AML-193 (cell line): Measurements from ENCODE around the gene MAGI2.
"Not testable (repeated sequence)": the region's sequence is repeated elsewhere in the genome, so short reads cannot be mapped to it uniquely, and the experiment has no call there.

Source experiments
- DNase-seq, 2 experiments: peaks; one replicate each; lab custom pipeline; 2025; lab: John Stamatoyannopoulos, UW

The MAGI2 gene

DNA sequence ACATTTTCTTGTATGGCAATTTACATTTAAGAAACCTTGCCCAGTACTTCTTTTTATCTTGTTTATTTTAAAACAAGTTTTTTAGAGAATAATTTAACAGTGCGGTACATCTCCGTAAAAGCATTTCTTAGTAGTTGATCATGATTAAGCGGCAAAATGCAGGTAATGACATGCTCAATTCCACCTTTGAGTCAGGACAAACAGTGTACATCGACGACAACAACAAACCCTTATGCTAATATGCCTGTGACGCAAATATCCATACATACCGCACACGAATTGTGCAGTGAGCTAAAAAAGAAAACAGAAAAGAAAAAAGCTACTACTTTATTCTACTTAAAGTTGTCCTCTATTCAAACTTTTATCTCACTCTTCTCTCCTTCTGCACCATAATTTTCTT, 1.9 kb downstream of the MAGI2 start:
- DNase-seq: no peak

DNA sequence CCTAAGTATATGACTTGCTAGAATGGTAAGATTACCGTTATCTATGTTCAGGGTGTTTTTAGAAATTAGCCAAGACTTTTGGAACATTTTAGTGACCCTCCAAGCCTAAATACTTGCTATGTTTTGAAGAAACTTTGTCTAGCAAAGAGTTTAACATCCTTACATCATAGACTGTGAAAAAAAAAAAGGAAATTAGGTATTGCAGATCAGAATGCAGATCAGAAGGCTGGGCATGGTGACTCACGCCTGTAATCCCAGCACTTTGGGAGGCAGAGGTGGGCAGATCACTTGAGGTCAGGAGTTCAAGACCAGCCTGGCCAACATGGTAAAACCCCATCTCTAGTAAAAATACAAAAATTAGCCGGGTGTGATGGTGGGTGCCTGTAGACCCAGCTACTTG, 10.7 kb downstream of the MAGI2 start:
- DNase-seq: not testable (repeated sequence)

DNA sequence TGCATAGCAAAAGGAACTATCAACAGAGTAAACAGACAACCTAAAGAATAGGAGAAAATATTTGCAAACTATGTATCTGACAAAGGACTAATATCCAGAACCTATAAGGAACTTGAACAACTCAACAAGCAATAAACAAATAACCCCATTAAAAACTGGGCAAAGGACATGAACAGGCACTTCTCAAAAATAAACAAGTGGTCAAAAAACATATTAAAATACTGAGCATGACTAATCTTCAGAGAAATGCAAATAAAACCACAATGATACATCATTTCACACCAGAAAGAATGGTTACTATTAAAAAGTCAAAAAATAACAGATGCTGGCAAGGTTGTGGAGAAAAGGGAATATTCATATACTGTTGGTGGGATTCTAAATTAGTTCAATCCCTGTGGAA, 17.1 kb downstream of the MAGI2 start:
- DNase-seq: no peak

DNA sequence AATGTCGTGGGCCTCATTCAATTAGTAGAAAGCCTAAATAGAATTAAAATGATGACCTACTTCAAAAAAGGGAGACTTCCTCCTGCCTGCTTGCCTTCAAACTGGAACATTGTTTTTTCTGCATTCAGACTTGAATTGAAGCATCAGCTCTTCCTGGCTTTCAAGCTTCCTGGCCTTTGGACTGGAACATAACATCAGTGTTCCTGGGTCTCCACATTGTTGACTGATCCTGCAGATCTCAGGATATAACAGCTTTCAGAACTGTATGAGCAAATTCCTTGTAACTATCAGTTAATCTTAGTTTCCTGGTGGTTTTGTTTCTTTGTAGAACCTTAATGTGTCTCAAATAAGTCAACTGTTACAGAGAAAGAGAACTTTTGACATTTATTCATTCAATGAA, 18.6 kb downstream of the MAGI2 start:
- DNase-seq: no peak

DNA sequence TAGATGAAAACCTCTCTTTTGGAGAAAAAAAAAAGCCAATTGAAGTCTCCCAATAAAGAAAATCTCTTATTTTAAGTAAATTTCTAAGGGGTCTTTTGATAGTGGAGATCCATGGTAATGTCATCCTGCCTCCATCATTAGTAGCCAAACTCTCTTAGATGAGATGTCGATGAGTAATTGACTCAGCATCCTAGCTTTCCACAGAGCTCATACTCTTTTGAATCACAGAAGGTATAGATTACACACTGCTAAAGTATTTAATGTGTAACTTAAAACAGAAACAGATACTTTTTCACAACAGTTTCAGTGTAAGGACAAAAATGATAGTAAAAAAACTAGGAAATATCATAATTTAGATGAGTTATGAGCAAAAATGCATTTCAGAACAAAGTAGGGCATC, 19.4 kb downstream of the MAGI2 start:
- no peak for DNase-seq

DNA sequence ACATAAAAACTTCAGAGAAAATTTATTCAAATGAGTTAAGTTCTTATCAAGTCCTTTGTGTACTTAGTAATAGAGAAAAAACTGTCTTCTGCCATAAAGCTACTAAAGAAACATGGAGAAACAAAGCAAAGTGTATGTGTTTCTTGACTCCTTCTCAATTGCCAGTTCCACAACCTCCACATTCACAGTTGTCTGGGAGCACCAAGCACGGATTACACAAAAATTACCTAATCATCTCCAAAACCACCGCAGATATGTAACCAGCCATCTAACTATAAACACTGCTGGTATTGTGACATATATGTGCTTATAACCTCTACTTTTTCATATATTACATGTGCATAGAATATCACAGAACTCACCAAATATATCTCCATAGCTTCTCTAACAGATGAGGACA, 23.1 kb downstream of the MAGI2 start:
- no peak for DNase-seq

DNA sequence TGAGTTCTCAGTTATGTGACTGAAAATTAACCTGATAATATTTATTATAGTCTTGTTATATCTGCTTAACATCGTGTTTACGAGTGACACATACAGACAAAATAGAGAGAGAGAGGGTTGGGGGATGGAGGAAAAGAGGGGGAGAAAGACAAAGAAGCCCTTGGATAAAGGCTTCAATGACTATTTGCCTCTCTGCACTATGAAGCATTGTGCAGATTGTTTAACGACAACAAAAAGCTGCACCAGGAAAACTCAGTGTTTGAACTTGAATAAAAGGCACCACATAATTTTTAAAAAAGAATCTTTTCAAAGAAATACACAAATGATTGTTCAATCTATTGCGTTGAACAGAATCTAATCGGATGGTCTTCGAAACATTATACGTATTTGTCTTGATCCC, 27.8 kb downstream of the MAGI2 start:
- DNase-seq: no peak

DNA sequence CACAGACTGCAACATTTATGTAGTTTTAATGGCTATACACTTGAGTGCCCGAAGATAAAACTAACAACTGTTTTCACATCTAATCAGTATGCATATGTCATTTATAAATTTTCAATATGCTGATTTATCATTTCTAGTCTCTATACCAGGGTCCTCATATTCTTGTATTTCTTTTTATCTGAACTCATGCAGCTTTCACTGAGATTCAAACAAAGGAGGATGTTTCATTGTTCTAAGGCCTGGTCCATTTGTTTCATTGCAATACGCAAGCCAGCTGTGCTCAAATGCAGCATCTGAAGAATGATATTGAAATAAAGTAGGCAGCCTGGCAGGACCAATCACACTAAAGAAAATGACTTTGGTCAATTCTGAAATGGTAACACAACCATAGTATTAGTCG, 31.7 kb downstream of the MAGI2 start:
- no peak for DNase-seq

DNA sequence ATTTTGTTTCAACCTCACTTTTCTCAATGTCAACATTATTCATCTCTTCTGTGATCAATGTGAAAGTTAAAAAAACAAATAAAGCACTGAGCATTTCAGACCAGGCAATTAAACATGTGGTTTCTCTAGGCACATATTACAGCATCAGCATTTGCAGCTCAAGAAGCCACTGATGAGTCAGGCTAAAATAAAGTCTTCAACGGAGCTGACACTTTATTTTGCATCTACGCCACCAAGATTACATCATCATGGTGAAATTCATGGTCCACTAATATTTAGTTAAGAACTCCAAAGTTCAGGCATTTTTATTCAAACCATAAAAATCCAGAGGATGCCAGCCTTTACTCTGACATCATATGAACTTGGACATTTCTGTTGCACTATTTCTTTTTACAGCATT, 33.0 kb downstream of the MAGI2 start:
- no peak for DNase-seq

DNA sequence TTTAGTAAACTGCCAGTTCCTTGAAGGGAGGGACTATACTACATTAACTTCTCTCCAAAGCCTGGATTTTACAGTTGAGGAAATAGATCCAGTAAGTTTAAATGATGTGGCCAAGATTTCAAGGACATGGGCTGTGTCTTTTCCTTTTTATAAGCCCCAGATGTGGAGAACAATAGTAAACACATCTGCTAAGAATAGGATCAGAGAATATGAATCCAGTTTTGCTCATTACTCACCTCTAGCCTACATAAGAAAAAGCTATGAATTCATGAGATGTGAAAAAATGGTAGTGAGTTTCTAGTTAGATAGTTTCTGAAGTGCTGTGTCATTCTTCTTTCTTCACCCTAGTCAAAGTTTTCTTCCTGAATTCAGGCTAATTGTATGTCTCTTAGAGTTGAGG, 38.6 kb downstream of the MAGI2 start:
- no peak for DNase-seq

DNA sequence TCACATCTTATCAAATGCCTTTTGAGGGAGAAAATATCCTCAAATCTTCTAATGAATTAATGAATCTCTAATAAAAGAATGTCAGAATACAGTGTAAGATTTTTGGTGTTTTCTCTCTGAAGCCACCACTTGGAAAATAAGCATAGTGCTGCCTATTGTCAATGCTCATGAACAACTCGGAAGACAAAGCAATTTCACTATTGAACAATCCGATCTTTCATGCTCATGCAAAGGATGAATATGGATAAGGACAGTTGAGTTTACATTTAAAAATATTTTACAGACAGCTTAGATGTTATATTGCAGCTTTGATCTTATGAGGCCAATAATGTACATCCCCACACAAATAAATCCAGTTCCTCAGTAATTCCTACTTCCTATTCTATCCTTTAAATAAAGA, 40.6 kb downstream of the MAGI2 start:
- no peak for DNase-seq

DNA sequence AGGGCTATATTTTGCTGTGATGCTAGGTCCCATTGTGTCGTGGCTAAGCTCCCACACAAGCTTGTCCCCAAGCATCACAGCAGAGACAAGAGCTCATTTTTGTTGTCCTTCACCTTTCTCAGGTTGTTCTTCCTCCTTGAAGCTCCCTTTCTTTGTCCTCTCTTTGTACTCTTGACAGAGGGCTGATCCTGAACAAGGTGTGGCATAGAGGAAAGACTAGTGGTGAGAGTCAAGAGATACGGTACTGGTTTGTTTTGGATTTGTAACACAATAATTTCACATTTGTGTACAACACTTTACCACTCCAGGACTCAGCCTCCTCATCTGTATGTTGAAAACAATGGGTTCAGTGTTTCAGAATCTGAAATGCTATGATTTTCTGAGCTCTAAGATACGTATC, 41.0 kb downstream of the MAGI2 start:
- no peak for DNase-seq

DNA sequence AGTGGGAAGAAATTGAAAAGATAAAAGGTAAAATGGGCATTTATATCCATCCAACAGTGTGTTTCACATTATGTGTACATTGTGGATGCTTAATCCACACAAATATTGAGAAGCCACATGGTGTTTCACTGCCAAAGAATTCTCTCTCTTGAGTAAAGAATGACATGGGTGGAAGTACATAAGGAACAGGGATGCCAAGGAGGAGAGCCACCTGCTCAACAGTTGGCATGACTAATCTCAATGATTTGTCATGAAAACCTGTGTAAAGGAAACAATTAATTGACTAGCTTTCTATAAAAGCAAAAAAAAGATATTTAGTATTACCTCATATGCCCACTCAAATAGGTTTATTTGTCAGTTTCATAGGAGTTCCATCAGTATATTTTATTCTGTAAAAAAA, 43.1 kb downstream of the MAGI2 start:
- DNase-seq: no peak

DNA sequence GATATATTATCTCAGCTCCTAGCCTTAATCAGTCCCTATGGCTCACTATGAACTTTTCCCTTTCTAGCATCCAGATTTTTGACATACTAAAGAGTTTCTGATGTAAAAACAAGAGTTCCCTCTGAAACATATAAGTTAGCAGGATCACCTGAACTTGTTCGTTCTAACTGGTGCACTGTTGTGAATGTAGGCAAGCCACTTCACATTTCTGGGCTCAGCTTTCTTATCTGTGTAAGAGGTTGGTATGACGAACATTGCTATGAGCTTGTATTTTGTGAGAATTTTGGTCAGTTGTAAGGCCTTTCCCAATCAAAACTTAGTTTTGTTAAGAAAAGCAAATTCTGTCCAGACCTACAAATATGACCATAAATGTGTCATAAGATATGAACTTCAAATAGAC, 46.1 kb downstream of the MAGI2 start:
- no peak for DNase-seq

DNA sequence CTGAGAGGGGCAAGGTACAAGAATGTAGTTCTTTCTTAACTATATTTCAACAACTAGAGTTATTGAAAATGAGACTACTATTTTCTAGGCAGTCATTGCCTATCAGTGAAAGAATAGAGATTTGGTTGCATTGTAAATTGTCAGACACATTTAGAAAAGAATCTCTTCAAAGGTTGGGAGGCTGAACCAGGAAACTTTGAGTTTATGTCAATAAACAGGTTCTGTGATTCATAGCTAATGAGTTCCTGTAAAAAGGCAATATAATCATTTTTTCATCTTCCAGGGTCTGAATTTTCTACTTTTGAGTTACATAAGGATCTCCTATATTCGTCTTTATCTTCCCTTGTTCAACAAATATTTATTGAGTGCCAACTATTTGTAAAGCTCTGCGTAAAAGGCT, 47.1 kb downstream of the MAGI2 start:
- no peak for DNase-seq

DNA sequence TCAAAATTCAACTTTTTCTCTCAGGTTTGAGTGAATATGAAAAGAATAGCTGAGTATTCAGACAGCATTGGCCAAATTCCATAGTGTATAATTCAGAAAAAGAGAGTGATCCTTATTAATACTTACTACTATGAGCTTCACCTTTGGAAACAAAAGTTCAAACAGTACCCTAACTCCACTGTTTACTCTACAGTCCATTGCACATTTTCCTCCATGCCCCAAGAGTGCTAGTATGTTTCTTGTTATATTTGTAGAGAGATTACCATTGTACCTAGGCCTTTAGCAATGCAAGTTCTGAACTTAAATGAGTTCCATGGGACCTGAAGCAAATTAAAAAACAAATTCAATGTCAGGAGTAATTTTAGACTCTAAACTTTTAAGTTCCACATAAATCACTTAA, 48.1 kb downstream of the MAGI2 start:
- DNase-seq: no peak

DNA sequence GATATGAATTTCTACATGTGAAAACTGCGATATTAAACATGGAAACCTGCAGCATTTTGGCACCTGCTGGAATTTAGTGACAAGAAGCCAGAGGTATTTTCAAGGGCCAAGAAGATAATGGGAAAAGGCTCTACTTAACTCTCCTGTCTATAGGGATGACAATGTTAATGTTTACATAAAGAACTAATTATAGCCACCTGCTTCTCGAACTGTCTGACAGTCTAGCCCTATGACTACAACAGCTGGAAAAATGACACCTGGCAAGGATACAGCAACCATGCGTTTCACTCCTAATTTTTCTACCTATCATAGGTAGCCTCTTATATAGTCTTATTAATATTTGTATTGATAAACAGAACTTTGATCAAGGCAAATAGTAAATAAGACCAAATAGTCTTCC, 49.6 kb downstream of the MAGI2 start:
- no peak for DNase-seq

DNA sequence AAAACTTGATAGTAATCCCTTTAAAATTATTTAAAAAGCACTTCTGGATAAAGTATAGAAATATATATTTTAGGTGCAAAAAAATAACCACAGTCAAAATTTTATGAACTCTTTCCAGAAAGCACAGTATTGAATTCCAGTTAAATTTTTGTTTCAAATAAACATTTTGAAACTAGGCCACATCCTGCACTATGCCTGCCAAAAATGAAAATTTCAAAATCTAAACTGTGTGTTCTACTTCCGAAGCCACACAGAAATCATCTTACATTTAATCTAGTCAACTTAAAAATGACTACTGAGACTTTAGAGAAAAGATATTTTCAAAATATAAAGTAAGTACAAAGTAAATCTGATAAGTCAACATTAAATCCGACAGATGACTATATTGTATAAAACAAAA, 50.0 kb downstream of the MAGI2 start:
- DNase-seq: no peak

DNA sequence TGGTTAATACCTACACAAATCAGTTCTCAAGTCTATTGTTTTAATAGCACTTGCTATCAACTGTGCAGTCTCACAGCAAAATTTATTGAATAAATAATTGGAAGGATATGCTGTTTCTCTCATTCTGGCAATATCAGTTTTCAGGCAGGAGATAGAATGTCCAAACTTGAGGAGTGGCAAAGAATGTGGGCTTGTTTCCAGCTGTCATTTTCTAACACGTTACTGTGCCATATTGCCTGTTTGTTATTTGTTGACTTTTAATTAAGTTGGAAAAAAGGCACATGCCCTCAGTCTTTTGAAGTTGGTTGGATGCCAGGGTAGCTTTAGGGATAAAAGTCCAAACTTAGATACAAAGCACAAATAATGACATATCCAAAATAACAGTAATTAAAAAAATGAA, 52.2 kb downstream of the MAGI2 start:
- no peak for DNase-seq

DNA sequence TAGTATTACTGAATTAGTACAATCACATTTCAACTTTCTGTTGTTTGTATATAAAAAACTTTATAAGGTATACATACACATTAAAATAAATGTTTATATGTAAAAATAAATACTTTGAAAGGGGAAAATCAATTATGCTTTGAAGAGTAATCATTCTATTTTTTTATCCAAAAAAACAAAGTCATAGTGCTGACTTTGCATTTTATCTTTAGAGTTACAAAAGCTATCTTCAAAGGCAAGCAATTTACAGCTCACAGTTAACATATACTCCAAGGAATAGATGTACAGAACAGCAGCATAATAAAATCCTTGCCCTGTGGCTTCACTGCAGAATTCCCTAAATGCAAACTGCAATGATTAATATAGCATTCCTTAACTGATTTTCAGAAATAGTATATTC, 53.2 kb downstream of the MAGI2 start:
- DNase-seq: no peak

DNA sequence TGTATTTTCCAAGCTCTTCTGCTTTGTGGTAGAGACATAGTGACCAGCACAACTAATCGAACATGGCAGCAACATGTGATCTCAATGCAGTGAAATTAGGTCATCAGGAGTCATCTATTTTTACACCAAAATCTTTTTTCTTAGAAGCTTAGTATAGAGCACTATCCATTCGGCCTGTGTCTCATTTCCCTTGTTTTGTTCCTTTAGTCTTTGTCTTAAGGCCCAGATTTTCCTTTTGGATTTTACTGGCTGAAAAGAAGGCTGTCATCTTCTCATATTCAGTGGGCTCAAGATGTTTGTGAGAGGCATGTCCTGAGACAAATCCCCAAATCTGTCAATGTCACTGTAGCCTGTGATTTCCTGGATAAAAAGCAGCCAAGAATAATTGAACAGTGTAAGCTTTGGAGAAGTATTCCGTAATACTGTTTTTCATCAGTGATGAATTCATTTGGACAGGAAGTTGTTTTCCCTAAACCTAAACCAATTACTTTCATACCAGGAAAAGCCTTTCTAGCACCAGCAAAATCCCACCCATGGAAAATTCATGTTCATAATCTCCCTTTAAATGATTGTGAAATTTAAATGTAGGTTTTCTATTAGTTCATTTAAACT, 55.2 kb downstream of the MAGI2 start:
- DNase-seq: no peak

DNA sequence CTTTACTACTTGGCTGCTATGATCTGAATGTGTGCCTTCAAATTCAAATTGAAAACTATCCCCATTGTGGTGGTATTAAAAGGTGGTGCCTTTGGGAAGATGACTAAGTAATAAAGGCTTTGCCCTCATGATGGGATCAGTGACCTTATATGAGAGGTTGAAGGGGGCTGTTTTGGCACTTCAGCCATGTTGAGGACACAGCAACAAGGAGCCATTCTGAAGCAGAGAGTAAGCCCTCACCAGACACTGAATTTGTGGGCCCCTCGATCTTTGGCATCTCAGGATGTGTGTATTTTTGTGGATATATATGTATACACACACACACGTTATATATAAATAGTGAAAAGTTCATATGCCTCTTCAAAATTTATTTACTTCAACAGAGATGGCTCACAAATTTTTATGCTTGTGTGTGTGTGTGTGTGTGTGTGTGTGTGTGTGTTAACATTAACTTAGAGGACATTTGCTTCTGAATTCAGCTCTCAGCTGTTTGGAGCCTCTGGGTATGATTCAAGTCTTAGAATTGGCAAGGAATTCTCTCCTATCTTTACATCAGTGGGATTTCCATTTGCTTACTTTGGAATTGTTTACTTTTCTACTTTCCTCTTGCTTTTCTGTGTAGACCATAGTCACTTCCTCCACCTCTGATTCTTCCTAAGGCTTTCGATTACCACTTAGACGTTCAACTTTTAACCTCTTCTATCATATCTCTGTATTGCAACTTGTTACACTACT, 66.6 kb downstream of the MAGI2 start:
- DNase-seq: no peak

DNA sequence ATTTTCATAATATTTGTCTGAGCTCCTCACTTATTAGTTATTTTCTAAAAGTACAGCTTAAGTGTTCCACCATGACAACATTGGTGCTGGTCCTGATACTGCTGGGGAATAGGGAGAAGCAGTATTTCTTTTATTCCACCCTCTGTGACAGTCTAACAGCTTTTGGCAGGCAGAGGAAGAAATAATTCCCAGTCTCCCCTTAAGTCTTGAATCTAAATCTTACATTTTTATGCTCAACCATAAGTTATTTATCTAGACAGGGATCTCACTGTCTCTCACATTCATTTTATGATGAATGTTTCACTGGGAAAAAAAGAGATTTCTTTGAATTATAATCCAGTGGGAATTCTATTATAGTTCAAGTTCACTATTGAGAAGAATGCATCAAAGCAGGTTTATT, 71.5 kb downstream of the MAGI2 start:
- no peak for DNase-seq

DNA sequence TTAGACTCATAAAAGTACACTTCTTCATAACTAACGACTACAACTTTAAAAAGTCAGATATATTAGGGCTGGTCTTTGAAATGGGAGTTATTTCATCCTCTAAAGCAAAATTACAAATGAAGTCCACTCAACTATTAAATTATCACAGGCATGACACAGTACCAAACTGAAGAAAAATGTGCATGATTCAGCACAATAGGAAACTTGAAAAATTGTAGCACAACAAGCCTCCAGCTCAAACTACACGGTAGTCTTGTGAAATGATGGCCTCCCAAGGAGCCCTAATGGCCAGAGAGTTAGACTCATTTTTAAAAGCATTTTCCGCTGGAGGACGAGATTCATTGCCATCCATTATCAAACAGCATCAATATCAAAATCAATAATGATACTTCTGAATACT, 76.4 kb downstream of the MAGI2 start:
- DNase-seq: no peak
